DOHH2 (cell line): ENCODE measurements around the gene PLSCR3.

Experiments used
- H3F3A ChIP-seq: fragments of 200-600 bp; sonication (generic), shearing (Covaris generic); 2 replicates; pipeline ENCODE4 v1.6.0; 2016; ENCODE audit warnings: antibody characterized with exemption, mild to moderate bottlenecking; ENCODE audit not compliant: control insufficient read depth, insufficient read depth
- H3K27ac ChIP-seq: fragments of 200-600 bp; sonication (generic); 2 replicates; pipeline ENCODE4 v1.5.1; 2014; ENCODE audit warnings: low read depth, mild to moderate bottlenecking, low read length, moderate library complexity
- H3K27me3 ChIP-seq: fragments of 200-600 bp; sonication (generic); 2 replicates; pipeline ENCODE4 v1.6.1; 2014; ENCODE audit warnings: mild to moderate bottlenecking, low read length, mixed read lengths; ENCODE audit not compliant: control insufficient read depth
- H3K36me3 ChIP-seq: fragments of 200-600 bp; sonication (generic); 2 replicates; pipeline ENCODE4 v1.6.1; 2014; ENCODE audit warnings: mild to moderate bottlenecking, low read length, moderate library complexity, mixed read lengths; ENCODE audit not compliant: control insufficient read depth
- H3K4me1 ChIP-seq: fragments of 200-600 bp; sonication (generic); 2 replicates; pipeline ENCODE4 v1.6.1; 2014; ENCODE audit warnings: mild to moderate bottlenecking, low read length, mixed read lengths; ENCODE audit not compliant: control insufficient read depth
- H3K4me2 ChIP-seq: fragments of 200-600 bp; sonication (generic); 2 replicates; pipeline ENCODE4 v1.6.0; 2014; ENCODE audit warnings: mild to moderate bottlenecking, low read length, moderate library complexity
- H3K4me3 ChIP-seq: fragments of 200-600 bp; sonication (generic); 2 replicates; pipeline ENCODE4 v1.5.1; 2014; ENCODE audit warnings: mild to moderate bottlenecking, low read length, mixed read lengths
- H3K79me2 ChIP-seq: fragments of 200-600 bp; sonication (generic); 2 replicates; pipeline ENCODE4 v1.6.1; 2014; ENCODE audit warnings: mild to moderate bottlenecking, low read length, mixed read lengths; ENCODE audit not compliant: control insufficient read depth
- H3K9me2 ChIP-seq: fragments of 200-600 bp; sonication (generic); replicated peaks from 2 replicates; pipeline ENCODE4 v1.6.1; 2014; ENCODE audit warnings: mild to moderate bottlenecking, low read length, mixed read lengths; ENCODE audit not compliant: control insufficient read depth
- H3K9me3 ChIP-seq: fragments of 200-600 bp; sonication (generic); 2 replicates; pipeline ENCODE4 v1.6.1; 2014; ENCODE audit warnings: antibody characterized with exemption, low read length, mixed read lengths; ENCODE audit not compliant: control insufficient read depth, insufficient read depth
- H4K20me1 ChIP-seq: fragments of 200-600 bp; sonication (generic); 2 replicates; pipeline ENCODE4 v1.6.0; 2014; ENCODE audit warnings: low read depth, mild to moderate bottlenecking, antibody characterized with exemption, low read length, moderate library complexity; ENCODE audit not compliant: control insufficient read depth, insufficient read depth
- CTCF ChIP-seq: fragments of 200-600 bp; sonication (generic); IDR thresholded peaks from one replicate; pipeline ENCODE4 v1.5.1; 2014; ENCODE audit warnings: antibody characterized with exemption, mild to moderate bottlenecking, low read depth, low read length; ENCODE audit not compliant: poor library complexity, severe bottlenecking
- EZH2phosphoT487 ChIP-seq: fragments of 200-600 bp; sonication (generic); IDR thresholded peaks from 2 replicates; pipeline ENCODE4 v1.6.1; 2017; ENCODE audit warnings: borderline replicate concordance, mild to moderate bottlenecking, antibody characterized with exemption, low read length, moderate library complexity, mixed read lengths

PLSCR3 gene

GRCh38 chr17:7419819-7420610 is 25.7 kb upstream of the PLSCR3 start, which contains the start of gene SPEM1:
SPEM1 (plus strand) TSS chr17:7420324; CDS start chr17:7420385, 61 bp downstream.
- H3K4me2 ChIP-seq: no peak within 1 kb of the TSS
- no peaks in the 10 kb centered on the region for H3K9me2 ChIP-seq
- H3K4me1 ChIP-seq: no peaks in the 10 kb centered on the region
- no peaks in the 10 kb centered on the region for H3K9me3 ChIP-seq
- H4K20me1 ChIP-seq: no peaks in the 10 kb centered on the region
- H3K27me3 ChIP-seq: no peaks in the 10 kb centered on the region; the same call in 1 of the 2 replicates
- no peaks in the 10 kb centered on the region for H3K36me3 ChIP-seq
- H3F3A ChIP-seq: no peaks in the 10 kb centered on the region
- TF ChIP-seq EZH2phosphoT487 (no peak), CTCF (no peak)
- no peak within 1 kb of the TSS for H3K27ac ChIP-seq
- H3K4me3 ChIP-seq: no peak within 1 kb of the TSS
- no peaks in the 10 kb centered on the region for H3K79me2 ChIP-seq

- Histone ChIP-seq H3K36me3 (no peaks in the 10 kb centered on the region), H3K27ac (no peak overlapping the region), H4K20me1 (no peaks in the 10 kb centered on the region), H3K9me3 (no peaks in the 10 kb centered on the region), H3K4me1 (no peaks in the 10 kb centered on the region), H3K4me3 (no peak overlapping the region), H3K4me2 (no peak overlapping the region), H3K27me3 (no peaks in the 10 kb centered on the region; the same call in 1 of the 2 replicates), H3K79me2 (no peaks in the 10 kb centered on the region), H3F3A (no peaks in the 10 kb centered on the region), H3K9me2 (no peaks in the 10 kb centered on the region)
- TF ChIP-seq EZH2phosphoT487 (no peak), CTCF (no peak)
Measured at GRCh38 chr17:7418472-7419152, 24.3 kb upstream of the PLSCR3 start.

- Histone ChIP-seq H3K27ac (no peak overlapping the region), H3K27me3 (no peaks in the 10 kb centered on the region; the same call in 1 of the 2 replicates), H3K4me1 (no peaks in the 10 kb centered on the region), H3K9me3 (no peaks in the 10 kb centered on the region), H3K4me3 (no peak overlapping the region), H4K20me1 (no peaks in the 10 kb centered on the region), H3K4me2 (no peak overlapping the region), H3F3A (0 out of 2 replicates have a peak, but pooled peaks cover 2% of the 10 kb centered on the region), H3K79me2 (no peaks in the 10 kb centered on the region), H3K36me3 (no peaks in the 10 kb centered on the region), H3K9me2 (no peaks in the 10 kb centered on the region)
- TF ChIP-seq EZH2phosphoT487: no peak
- TF ChIP-seq CTCF: no peak
Measured at GRCh38 chr17:7417056-7417655, 22.8 kb upstream of the PLSCR3 start.
